Neural cell (in vitro differentiated cells): ENCODE data around the gene CATSPER1. TPM values are rescaled to one million over a fixed set of nuclear protein-coding genes. Genes with fewer than 3 reads are reported as not detected.

Source experiments
- H2AFZ ChIP-seq: fragments of 200-600, 300-800 bp; sonication (generic), shearing (Covaris generic); 2 replicates; pipeline ENCODE4 v1.6.0; 2014; ENCODE audit warnings: low read depth, mild to moderate bottlenecking, antibody characterized with exemption, low read length, moderate library complexity
- H3F3A ChIP-seq: fragments of 200-600 bp; shearing (Covaris generic); 2 replicates; pipeline ENCODE4 v1.6.1; 2016; ENCODE audit warnings: mild to moderate bottlenecking, moderate library complexity, mixed read lengths, antibody characterized with exemption, low read length; ENCODE audit not compliant: insufficient read depth, poor library complexity, severe bottlenecking
- H3K27ac ChIP-seq: fragments of 200-600, 300-800 bp; sonication (generic), shearing (Covaris generic); 2 replicates; pipeline ENCODE4 v1.5.1; 2014; ENCODE audit warnings: mild to moderate bottlenecking, low read length, moderate library complexity
- H3K27me3 ChIP-seq: fragments of 300-800, 200-600 bp; sonication (generic), shearing (Covaris generic); 2 replicates; pipeline ENCODE4 v1.6.0; 2014; ENCODE audit warnings: mild to moderate bottlenecking, low read depth, low read length, moderate library complexity; ENCODE audit not compliant: insufficient read depth
- H3K36me3 ChIP-seq: fragments of 300-800, 200-600 bp; sonication (generic), shearing (Covaris generic); 2 replicates; pipeline ENCODE4 v1.5.1; 2014; ENCODE audit warnings: mild to moderate bottlenecking, antibody characterized with exemption, low read length, moderate library complexity; ENCODE audit not compliant: insufficient read depth
- H3K4me2 ChIP-seq: fragments of 300-800, 200-600 bp; sonication (generic), shearing (Covaris generic); 2 replicates; pipeline ENCODE4 v1.6.0; 2014; ENCODE audit warnings: mild to moderate bottlenecking, low read length
- H3K4me3 ChIP-seq: fragments of 300-800, 200-600 bp; sonication (generic), shearing (Covaris generic); 2 replicates; pipeline ENCODE4 v1.5.1; 2014; ENCODE audit warnings: mild to moderate bottlenecking, low read length, moderate library complexity
- H3K79me2 ChIP-seq: fragments of 200-600 bp; shearing (Covaris generic); replicated peaks from 2 replicates; pipeline ENCODE4 v1.6.0; 2014; ENCODE audit warnings: mild to moderate bottlenecking, low read length, moderate library complexity; ENCODE audit not compliant: insufficient read depth
- H3K9ac ChIP-seq: fragments of 300-800, 200-600 bp; sonication (generic), shearing (Covaris generic); 2 replicates; pipeline ENCODE4 v1.6.1; 2016; ENCODE audit warnings: mild to moderate bottlenecking, low read length, mixed read lengths
- H3K9me2 ChIP-seq: fragments of 200-600 bp; shearing (Covaris generic); 2 replicates; pipeline ENCODE4 v1.6.1; 2016; ENCODE audit warnings: mild to moderate bottlenecking, low read length, mixed read lengths; ENCODE audit not compliant: insufficient read depth
- H3K9me3 ChIP-seq: fragments of 200-600, 300-800 bp; sonication (generic), shearing (Covaris generic); 2 replicates; pipeline ENCODE4 v1.6.1; 2016; ENCODE audit warnings: mild to moderate bottlenecking, mixed run types, low read length, moderate library complexity, mixed read lengths
- H4K20me1 ChIP-seq: fragments of 200-600 bp; shearing (Covaris generic); 2 replicates; pipeline ENCODE4 v1.6.1; 2016; ENCODE audit warnings: mild to moderate bottlenecking, mixed run types; ENCODE audit not compliant: insufficient read depth
- EP300 ChIP-seq: fragments of 450-650 bp; conservative IDR thresholded peaks from 2 replicates; pipeline ENCODE4 v1.6.1; 2014; ENCODE audit warnings: antibody characterized with exemption, mild to moderate bottlenecking, moderate library complexity; ENCODE audit not compliant: poor library complexity, severe bottlenecking
- EZH2 ChIP-seq: fragments of 200-600, 300-800 bp; shearing (Covaris generic), sonication (generic); IDR thresholded peaks from 2 replicates; pipeline ENCODE4 v1.6.1; 2014; ENCODE audit warnings: antibody characterized with exemption, low read length, borderline replicate concordance, mild to moderate bottlenecking; ENCODE audit not compliant: insufficient read depth, poor library complexity, severe bottlenecking
- MXI1 ChIP-seq: fragments of 450-650 bp; conservative IDR thresholded peaks from 2 replicates; pipeline ENCODE4 v1.6.1; 2014; ENCODE audit warnings: antibody characterized with exemption, mild to moderate bottlenecking; ENCODE audit not compliant: poor library complexity, severe bottlenecking
- POLR2AphosphoS5 ChIP-seq: IDR thresholded peaks from 2 replicates; pipeline ENCODE4 v1.6.1; 2012
- RAD21 ChIP-seq: fragments of 450-650 bp; conservative IDR thresholded peaks from 2 replicates; pipeline ENCODE4 v1.6.1; 2014; ENCODE audit warnings: antibody characterized with exemption, mild to moderate bottlenecking, moderate library complexity
- SMC3 ChIP-seq: fragments of 450-650 bp; conservative IDR thresholded peaks from 2 replicates; pipeline ENCODE4 v1.6.1; 2014; ENCODE audit warnings: antibody characterized with exemption, mild to moderate bottlenecking, moderate library complexity; ENCODE audit not compliant: poor library complexity
- TAF1 ChIP-seq: IDR thresholded peaks from 2 replicates; pipeline ENCODE4 v1.6.1; 2012; ENCODE audit warnings: low read depth
- polyA plus RNA-seq: library from polyadenylated mRNA; depleted of rRNA; stranded (reverse); fragments of >200 nt; gene quantifications from 2 replicates; pipeline ENCODE4 v1.2.3, GENCODE V29; 2014
- TF ChIP-seq, protein P1 (sequence below): fragments of 450-650 bp; IDR thresholded peaks from 2 replicates; pipeline ENCODE4 v1.5.1; 2014; ENCODE audit warnings: antibody characterized with exemption, mild to moderate bottlenecking, moderate library complexity; ENCODE audit not compliant: poor library complexity, severe bottlenecking
- TF ChIP-seq, protein P2 (sequence below): IDR thresholded peaks from 2 replicates; pipeline ENCODE4 v1.6.1; 2012; ENCODE audit warnings: borderline replicate concordance

The CATSPER1 gene
- polyA plus RNA-seq, 1 donor from 2014 or later = not detected

DNA sequence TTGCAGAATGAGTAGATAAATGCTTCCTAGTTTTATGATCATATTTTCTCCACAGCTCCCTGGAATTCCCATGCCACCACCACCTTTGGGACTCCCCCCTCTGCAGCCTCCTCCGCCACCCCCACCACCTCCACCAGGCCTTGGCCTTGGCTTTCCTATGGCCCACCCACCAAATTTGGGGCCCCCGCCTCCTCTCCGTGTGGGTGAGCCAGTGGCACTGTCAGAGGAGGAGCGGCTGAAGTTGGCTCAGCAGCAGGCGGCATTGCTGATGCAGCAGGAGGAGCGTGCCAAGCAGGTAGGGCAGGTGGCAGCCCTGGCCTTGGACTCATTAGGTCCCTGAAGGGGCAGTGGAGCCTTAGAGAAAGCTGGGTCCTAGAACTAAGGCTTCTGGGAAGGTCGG lies 28.7 kb upstream of the CATSPER1 start:
- no peak overlapping the region for H3K4me3 ChIP-seq
- H3K27ac ChIP-seq = no peak overlapping the region
- no peaks in the 10 kb centered on the region for H3K9me3 ChIP-seq
- H4K20me1 ChIP-seq = no peaks in the 10 kb centered on the region
- no peak for TF ChIP-seq MXI1
- TF ChIP-seq, protein P1, sequence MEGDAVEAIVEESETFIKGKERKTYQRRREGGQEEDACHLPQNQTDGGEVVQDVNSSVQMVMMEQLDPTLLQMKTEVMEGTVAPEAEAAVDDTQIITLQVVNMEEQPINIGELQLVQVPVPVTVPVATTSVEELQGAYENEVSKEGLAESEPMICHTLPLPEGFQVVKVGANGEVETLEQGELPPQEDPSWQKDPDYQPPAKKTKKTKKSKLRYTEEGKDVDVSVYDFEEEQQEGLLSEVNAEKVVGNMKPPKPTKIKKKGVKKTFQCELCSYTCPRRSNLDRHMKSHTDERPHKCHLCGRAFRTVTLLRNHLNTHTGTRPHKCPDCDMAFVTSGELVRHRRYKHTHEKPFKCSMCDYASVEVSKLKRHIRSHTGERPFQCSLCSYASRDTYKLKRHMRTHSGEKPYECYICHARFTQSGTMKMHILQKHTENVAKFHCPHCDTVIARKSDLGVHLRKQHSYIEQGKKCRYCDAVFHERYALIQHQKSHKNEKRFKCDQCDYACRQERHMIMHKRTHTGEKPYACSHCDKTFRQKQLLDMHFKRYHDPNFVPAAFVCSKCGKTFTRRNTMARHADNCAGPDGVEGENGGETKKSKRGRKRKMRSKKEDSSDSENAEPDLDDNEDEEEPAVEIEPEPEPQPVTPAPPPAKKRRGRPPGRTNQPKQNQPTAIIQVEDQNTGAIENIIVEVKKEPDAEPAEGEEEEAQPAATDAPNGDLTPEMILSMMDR = no peak
- no peak for TF ChIP-seq SMC3
- TF ChIP-seq EP300 = no peak
- TF ChIP-seq POLR2AphosphoS5 = no peak
- TF ChIP-seq RAD21 = no peak
- no peak for TF ChIP-seq EZH2
- TF ChIP-seq TAF1 = no peak
- TF ChIP-seq, protein P2, sequence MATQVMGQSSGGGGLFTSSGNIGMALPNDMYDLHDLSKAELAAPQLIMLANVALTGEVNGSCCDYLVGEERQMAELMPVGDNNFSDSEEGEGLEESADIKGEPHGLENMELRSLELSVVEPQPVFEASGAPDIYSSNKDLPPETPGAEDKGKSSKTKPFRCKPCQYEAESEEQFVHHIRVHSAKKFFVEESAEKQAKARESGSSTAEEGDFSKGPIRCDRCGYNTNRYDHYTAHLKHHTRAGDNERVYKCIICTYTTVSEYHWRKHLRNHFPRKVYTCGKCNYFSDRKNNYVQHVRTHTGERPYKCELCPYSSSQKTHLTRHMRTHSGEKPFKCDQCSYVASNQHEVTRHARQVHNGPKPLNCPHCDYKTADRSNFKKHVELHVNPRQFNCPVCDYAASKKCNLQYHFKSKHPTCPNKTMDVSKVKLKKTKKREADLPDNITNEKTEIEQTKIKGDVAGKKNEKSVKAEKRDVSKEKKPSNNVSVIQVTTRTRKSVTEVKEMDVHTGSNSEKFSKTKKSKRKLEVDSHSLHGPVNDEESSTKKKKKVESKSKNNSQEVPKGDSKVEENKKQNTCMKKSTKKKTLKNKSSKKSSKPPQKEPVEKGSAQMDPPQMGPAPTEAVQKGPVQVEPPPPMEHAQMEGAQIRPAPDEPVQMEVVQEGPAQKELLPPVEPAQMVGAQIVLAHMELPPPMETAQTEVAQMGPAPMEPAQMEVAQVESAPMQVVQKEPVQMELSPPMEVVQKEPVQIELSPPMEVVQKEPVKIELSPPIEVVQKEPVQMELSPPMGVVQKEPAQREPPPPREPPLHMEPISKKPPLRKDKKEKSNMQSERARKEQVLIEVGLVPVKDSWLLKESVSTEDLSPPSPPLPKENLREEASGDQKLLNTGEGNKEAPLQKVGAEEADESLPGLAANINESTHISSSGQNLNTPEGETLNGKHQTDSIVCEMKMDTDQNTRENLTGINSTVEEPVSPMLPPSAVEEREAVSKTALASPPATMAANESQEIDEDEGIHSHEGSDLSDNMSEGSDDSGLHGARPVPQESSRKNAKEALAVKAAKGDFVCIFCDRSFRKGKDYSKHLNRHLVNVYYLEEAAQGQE = no peak
- peaks cover 23% of the 10 kb centered on the region for H3K79me2 ChIP-seq
- H3K27me3 ChIP-seq = no peaks in the 10 kb centered on the region
- H2AFZ ChIP-seq = no peak overlapping the region
- H3K9ac ChIP-seq = no peak overlapping the region
- no peak overlapping the region for H3K4me2 ChIP-seq
- no peaks in the 10 kb centered on the region for H3K36me3 ChIP-seq
- peaks cover 5% of the 10 kb centered on the region for H3F3A ChIP-seq
- H3K9me2 ChIP-seq = no peaks in the 10 kb centered on the region

DNA sequence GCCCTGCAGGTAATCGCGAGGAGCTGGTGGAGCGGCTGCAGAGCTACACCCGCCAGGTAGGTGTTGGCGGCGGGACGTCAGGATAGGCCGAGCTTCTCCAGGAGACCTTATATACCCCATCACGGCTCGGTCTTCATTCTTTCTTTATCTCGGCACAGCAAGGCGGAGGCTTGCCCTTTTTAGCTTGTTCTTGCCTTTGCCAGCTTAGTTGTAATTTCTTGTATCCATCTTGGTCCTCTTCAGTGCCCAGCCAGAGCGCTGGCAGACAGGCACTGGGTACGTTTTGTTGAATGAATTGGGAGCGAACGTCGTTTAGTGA lies 26.3 kb upstream of the CATSPER1 start:
- Histone ChIP-seq H3K9me2 (no peaks in the 10 kb centered on the region), H3K27ac (peak overlapping the region; percentile 98), H3K9ac (peak overlapping the region; percentile 97), H3K79me2 (peaks cover 27% of the 10 kb centered on the region), H2AFZ (peak overlapping the region; percentile 96), H3K36me3 (no peaks in the 10 kb centered on the region), H3K4me2 (peak overlapping the region; percentile 78), H3K4me3 (peak overlapping the region; percentile 100), H3K27me3 (no peaks in the 10 kb centered on the region), H4K20me1 (no peaks in the 10 kb centered on the region), H3K9me3 (no peaks in the 10 kb centered on the region), H3F3A (peaks cover 5% of the 10 kb centered on the region)
- TF ChIP-seq RAD21 (no peak), TAF1 (no peak), EP300 (no peak), SMC3 (no peak), MXI1 (no peak), EZH2 (no peak), POLR2AphosphoS5 (no peak)
- TF ChIP-seq, protein P2 = no peak
- TF ChIP-seq, protein P1 = no peak
